Measurements from ENCODE around the gene UGT2B7. TPM values are rescaled to one million over a fixed set of nuclear protein-coding genes. Genes with fewer than 3 reads are reported as not detected.

The UGT2B7 gene
- 50.4 and 185 TPM in 2 replicates for total RNA-seq

DNA sequence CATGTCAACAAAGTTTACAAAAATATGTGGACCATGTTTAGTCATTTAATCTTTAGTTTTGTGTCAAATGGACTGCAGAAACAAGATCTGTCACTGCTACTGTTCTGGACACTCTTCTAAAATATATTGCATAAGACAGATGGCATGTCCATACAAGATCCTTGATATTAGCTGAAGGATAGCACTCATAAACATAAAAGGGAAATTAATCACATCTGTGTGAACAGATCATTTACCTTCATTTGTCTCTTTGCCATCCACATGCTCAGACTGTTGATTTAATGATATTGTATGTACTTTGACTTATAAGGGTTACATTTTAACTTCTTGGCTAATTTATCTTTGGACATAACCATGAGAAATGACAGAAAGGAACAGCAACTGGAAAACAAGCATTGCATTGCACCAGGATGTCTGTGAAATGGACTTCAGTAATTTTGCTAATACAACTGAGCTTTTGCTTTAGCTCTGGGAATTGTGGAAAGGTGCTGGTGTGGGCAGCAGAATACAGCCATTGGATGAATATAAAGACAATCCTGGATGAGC, at the start of gene UGT2B7:
Gene UGT2B7, plus strand, starts transcription at position 364 of the 546 bp plus-strand sequence. Its CDS starts 47 bp downstream, at position 411.

Other genes with a start within 250 kb of the UGT2B7 start
- gene UGT2A3, start 144.7 kb upstream of the UGT2B7 start, total RNA-seq = 0.38 TPM in 1 of 2 replicates, not detected in the other
- gene UGT2B11, start 118.3 kb downstream of the UGT2B7 start, total RNA-seq = not detected in 2 replicates
- gene UGT2B28, start 184.0 kb downstream of the UGT2B7 start, total RNA-seq = not detected in 2 replicates

Measured in mesangial cell (primary cell).